ENCODE data around the gene ITIH6. TPM values are rescaled to one million over a fixed set of nuclear protein-coding genes. Genes with fewer than 3 reads are reported as not detected.
"Not testable (repeated sequence)": the region's sequence is repeated elsewhere in the genome, so short reads cannot be mapped to it uniquely, and the experiment has no call there.

ITIH6 gene
- total and polyA plus RNA-seq, 12 donors = not detected

GRCh38 chrX:54748626-54749025 is 49.4 kb downstream of the ITIH6 start:
- no peak overlapping the region for H3K4me3 ChIP-seq
- H3K27me3 ChIP-seq = peaks cover 0 to 12% (median 0%) of the 10 kb centered on the region in 7 donors
- ATAC-seq (no peak), DNase-seq (no peak)
- H3K9me3 ChIP-seq = no peaks in the 10 kb centered on the region
- intact Hi-C loops (cut with DNase I) = no loop called here
- no peak overlapping the region for H3K27ac ChIP-seq
- H3K4me1 ChIP-seq = no peaks in the 10 kb centered on the region
- no peaks in the 10 kb centered on the region for H3K36me3 ChIP-seq
- 82 to 92% methylated on average over 1 of the region's 1 CpG for WGBS, 2 donors
- TF ChIP-seq CTCF (IDR thresholded peaks at IDR 0.05) = no peak

GRCh38 chrX:54747733-54748393 is 50.2 kb downstream of the ITIH6 start:
- no peak for TF ChIP-seq CTCF (IDR thresholded peaks at IDR 0.05)

GRCh38 chrX:54746928-54747327 is 51.1 kb downstream of the ITIH6 start:
- Histone ChIP-seq H3K9me3 (no peaks in the 10 kb centered on the region), H3K27ac (no peak overlapping the region), H3K4me3 (no peak overlapping the region), H3K36me3 (no peaks in the 10 kb centered on the region), H3K27me3 (peaks cover 0 to 12% (median 0%) of the 10 kb centered on the region in 7 donors), H3K4me1 (no peaks in the 10 kb centered on the region)
- intact Hi-C loops (cut with DNase I) = no loop called here
- DNase-seq (no peak), ATAC-seq (no peak)
- 83 to 89% methylated on average over 2 of the region's 2 CpGs for WGBS, 2 donors
- no peak for TF ChIP-seq CTCF (IDR thresholded peaks at IDR 0.05)

More at GRCh38 chrX:54747733-54748393, 50.2 kb downstream of the ITIH6 start:
- DNase-seq (no peak), ATAC-seq (no peak)
- Histone ChIP-seq H3K9me3 (no peaks in the 10 kb centered on the region), H3K36me3 (no peaks in the 10 kb centered on the region), H3K27me3 (peaks cover 0 to 12% (median 0%) of the 10 kb centered on the region in 7 donors), H3K27ac (no peak overlapping the region), H3K4me3 (no peak overlapping the region), H3K4me1 (no peaks in the 10 kb centered on the region)
- intact Hi-C loops (cut with DNase I) = no loop called here
- WGBS, 2 donors = 74 to 78% methylated on average over 3 of the region's 3 CpGs

GRCh38 chrX:54745676-54746075 is 52.4 kb downstream of the ITIH6 start:
- no peak overlapping the region for H3K27ac ChIP-seq
- no peak overlapping the region for H3K4me3 ChIP-seq
- H3K27me3 ChIP-seq = peaks cover 0 to 12% (median 0%) of the 10 kb centered on the region in 7 donors
- H3K9me3 ChIP-seq = no peaks in the 10 kb centered on the region
- H3K36me3 ChIP-seq = no peaks in the 10 kb centered on the region
- ATAC-seq = no peak
- no peaks in the 10 kb centered on the region for H3K4me1 ChIP-seq
- no peak for TF ChIP-seq CTCF (IDR thresholded peaks at IDR 0.05)
- WGBS, 2 donors = 93 to 100% methylated on average over 2 of the region's 2 CpGs
- intact Hi-C loops (cut with DNase I) = no loop called here
- no peak for DNase-seq

- H3K27ac ChIP-seq; DNase-seq; H3K36me3 ChIP-seq; H3K9me3 ChIP-seq; H3K4me3 ChIP-seq; ATAC-seq; H3K4me1 ChIP-seq; intact Hi-C loops (cut with DNase I); H3K27me3 ChIP-seq: not testable (repeated sequence)
- WGBS, 2 donors = 90 to 93% methylated on average over 5 to 6 of the region's 6 CpGs
These were observed 59.5 kb downstream of the ITIH6 start for GRCh38 chrX:54738567-54738966.

- H3K36me3 ChIP-seq; DNase-seq; H3K4me3 ChIP-seq; ATAC-seq; H3K4me1 ChIP-seq; intact Hi-C loops (cut with DNase I); H3K27me3 ChIP-seq; H3K27ac ChIP-seq: not testable (repeated sequence)
- WGBS, 2 donors = 73 to 94% methylated on average over 15 to 36 of the region's 36 CpGs
- H3K9me3 ChIP-seq = peaks cover 0 to 12% (median 0%) of the 10 kb centered on the region in 11 donors
These were observed 61.6 kb downstream of the ITIH6 start for GRCh38 chrX:54736298-54736942.

Data from heart right ventricle (tissue), 16 donors.